IPS-18c (cell line): ENCODE measurements around the gene IL37.
"Not testable (repeated sequence)": the region's sequence is repeated elsewhere in the genome, so short reads cannot be mapped to it uniquely, and the experiment has no call there.

Source experiments
- H3K4me3 ChIP-seq: 2 replicates; pipeline ENCODE4 v1.7.0; 2013; ENCODE audit warnings: low read depth, mild to moderate bottlenecking, low read length, moderate library complexity; ENCODE audit not compliant: insufficient read depth
- H3K9me3 ChIP-seq: one replicate; pipeline ENCODE4 v1.6.1; 2013; ENCODE audit warnings: mild to moderate bottlenecking, low read length, moderate library complexity; ENCODE audit not compliant: control insufficient read depth, insufficient read depth

The IL37 gene

DNA sequence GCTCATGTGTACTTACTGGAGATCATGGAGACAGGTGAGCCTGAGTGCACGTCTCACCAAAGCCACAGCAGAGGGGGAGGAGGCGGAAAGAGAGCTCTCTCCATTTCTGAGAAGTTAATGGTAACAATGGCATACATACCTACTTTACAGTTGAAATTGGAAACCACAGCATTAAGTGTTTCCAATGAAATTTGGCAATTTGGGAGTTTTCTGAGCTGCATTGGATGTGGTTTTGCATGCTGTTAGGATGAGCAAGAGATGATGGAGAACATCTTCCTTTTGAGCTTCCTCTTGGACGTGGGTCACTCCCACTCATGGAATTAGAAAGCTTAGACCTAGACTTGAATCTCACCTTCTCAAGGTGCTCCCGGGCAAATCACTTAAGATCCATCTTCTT, 25.5 kb upstream of the IL37 start:
- H3K4me3 ChIP-seq: no peak overlapping the region
- no peaks in the 10 kb centered on the region for H3K9me3 ChIP-seq

DNA sequence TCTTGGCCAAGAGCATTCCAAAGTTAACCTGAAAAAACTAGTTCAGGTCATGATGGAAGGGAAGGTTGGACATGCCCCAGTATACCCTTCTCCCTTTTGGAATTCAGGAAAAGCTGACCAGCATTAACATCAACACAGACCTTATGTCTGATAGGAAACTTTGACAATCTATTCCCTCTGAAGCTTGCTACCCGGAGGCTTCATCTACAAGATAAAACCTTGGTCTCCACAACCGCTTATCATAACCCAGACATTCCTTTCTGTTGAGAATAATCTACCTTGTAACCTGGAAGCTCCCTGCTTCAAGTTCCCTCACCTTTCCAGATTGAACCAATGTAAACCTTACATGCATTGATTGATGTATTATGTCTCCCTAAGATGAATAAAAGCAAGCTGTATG, 24.7 kb upstream of the IL37 start:
- no peak overlapping the region for H3K4me3 ChIP-seq
- no peaks in the 10 kb centered on the region for H3K9me3 ChIP-seq

DNA sequence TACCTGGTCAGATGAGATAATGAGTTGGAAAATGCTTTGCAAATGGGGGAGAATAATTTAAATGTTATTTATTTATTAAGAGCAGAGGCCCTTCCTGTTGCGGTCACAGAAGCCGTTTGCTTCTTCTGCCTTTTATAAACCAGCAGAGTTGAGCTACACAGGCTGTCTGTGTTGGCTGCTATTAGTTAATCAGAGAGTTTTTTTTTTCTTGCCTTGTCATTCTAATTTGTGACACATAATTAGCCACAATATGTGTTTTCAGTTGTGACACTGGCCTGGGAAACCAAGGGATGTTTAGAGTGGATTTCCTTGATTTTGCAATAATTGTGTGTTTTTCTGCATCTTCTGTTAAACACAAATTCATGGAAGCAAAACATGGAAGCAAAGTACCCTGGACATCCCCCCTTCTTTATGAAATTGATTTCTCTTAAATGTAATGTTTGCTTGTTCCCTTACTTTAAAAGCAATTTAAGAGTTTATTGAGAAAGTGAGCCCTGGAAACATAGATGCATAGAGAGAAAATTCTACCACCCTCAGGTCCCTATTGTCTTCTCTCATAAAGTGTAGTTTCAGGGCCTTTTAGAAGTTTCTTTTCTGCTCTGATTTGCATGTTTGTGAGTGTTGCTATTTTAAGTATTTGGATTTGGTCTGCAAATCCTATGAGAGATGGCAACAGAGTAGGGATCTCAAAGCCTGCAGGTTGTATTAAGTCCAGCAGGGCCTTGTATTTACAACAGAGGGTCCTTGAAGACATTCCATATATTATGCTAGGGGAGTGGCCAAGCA, 22.8 kb upstream of the IL37 start:
- Histone ChIP-seq H3K4me3 (no peak overlapping the region), H3K9me3 (no peaks in the 10 kb centered on the region)

DNA sequence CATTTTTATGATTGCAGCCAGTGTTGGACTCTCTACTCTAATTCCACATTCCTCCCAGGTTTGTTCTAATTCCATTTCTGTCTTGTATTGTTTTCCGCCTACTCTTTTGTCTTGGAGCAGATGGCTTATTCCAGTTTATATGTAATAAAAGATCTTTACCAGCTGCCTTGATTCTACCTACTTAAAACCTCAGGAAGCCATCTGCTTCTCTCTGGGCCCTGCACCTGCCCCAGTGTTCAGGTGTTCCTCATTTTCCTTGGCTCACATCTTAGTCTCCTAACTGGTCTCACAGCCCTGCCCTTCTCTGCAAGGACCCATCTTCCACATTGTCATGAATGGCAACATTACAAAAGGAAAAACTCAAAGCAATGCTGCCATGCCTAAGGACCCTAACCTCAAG, 21.0 kb upstream of the IL37 start:
- no peak overlapping the region for H3K4me3 ChIP-seq
- H3K9me3 ChIP-seq: no peaks in the 10 kb centered on the region

DNA sequence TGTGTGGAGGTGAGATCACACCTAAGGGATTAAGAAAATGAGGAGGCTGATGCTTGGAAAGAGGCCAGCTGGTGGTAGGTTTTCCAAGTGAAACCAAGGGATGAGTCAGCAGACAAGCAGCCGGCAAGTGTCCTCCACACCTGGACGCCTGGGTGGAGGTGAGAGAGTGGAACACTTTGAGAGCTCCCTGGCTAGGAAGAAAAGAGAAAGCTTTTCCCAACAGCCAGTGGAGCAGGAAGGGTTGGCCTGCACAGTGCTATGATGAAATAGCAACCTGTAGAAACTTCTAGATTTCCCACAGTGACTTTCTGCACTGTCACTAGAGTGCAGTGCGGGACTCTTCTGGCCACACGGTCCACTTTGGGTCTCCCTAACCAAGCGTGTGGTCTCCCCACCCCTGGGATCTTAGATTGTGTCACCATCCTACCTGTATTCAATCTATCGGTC, 19.6 kb upstream of the IL37 start:
- Histone ChIP-seq H3K9me3 (no peaks in the 10 kb centered on the region), H3K4me3 (no peak overlapping the region)

DNA sequence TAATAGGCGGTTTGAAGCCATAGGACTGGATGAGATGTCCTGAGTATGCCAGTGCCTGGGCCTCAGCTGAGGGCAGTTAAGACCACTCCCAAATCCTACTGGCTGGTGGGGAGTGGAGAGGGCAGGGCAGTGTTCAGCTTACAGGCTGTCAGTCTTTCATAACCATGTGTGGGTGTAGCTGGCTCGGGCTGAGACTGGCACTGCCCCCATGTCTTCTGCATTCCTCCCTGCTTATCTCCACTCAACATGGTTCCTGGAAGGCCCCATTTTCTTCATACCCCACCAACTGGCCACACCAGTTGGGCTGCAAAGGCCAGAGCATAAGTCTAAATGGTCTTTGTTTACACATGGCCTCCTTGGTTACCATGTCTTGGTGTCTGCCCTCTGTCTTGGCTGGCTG, 17.2 kb upstream of the IL37 start:
- H3K4me3 ChIP-seq: no peak overlapping the region
- H3K9me3 ChIP-seq: no peaks in the 10 kb centered on the region

DNA sequence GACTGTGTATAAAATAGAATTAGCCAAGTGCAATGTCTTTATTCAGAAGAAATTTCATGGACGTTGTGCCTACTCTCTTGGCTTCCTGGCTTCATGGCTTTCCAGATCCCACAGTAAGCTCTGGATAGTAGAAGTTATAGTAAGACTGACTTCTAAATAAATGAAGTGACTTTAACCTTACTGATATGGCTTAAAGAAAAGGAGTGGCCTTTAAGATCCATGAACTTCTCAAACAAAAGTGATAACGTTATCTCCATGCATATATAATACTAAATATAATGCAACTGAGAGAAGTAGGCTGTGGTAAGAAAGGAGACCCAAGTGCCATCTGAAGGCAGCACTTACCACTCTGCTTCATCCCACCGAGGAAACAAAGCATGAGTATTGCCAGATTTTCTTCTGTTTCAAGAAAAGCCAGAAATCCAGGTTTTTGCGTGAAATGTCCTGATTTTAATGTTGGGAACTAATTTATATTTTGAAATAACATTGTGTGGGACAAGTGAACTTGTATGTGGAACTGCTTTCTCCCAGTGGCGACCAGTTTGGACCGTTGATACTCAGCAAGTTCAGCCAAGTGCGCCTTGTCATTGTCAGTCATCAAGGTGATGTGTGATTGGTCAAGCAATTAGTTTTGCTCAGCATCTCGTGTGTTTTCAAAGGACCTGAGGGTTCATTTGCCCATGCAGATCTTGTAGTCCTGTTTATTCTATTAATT, 13.9 kb upstream of the IL37 start:
- Histone ChIP-seq H3K9me3 (no peaks in the 10 kb centered on the region), H3K4me3 (no peak overlapping the region)

DNA sequence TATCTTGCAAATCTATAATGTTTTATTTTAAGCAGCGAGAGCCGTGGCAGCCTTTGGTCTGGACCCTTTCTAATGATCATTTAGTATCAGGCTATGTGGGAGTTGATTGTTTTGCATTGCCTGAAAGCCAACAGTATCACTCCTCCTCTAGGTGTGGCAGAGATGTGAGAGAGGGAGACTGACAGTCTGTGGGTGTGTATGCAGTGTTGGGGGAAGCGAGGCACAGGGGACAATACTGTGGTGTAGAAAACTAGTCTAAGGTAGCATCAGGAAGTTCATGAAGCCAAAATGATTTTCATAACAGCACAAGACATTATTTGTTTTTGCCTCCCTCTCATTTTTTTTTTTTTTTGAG, 13.4 kb upstream of the IL37 start:
- H3K4me3 ChIP-seq: no peak overlapping the region

DNA sequence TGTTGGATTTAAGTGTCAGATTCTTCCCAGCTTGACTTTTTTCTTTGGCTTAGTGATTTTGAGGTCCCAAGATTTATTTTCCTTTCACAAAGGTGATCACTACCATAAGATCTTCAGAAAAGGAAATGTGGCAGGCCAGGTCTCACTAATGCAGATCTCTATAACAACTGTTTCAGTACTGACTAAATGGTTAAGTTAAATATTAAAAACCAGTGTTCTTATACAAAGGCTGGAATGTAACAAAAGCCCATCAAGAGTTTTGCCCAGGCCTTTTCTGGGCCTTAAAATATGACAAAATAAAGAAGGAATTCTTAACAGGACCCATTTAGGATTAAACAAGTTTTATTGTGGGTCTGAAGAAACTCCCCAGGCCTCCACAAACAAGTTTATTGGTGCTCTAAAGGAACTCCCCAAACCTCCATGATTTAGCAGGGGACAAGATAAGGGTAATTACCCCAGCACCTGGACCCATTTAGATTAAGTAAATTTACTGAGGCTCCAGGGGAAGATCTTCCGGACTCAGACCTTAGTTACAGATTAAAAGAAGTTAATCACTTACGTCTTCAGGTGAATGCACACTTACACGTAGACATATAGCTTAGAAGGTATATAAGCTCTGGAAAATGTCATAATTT, 9.4 kb upstream of the IL37 start:
- not testable (repeated sequence) for H3K9me3 ChIP-seq, H3K4me3 ChIP-seq

More for the DNA sequence above, 13.4 kb upstream of the IL37 start:
- H3K9me3 ChIP-seq: no peaks in the 10 kb centered on the region

DNA sequence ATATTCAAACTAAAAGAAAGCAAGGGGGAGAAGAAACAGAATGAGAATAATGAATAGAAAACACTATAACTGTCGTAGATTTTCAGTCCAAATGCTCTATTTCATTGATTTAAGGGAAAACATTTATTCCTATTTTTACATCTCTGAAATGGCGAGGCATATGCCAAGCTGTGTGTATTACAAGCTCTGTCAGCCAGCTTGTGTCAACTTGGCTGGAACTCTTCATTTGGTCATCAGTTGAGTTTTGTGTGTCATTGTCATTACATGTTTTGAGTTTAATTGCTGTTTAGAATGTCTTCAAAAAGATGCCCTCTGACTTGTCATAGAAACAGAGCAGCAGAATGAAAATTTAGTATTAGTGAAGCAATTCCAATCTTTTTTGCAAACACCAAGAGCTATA, 8.1 kb upstream of the IL37 start:
- H3K9me3 ChIP-seq: no peaks in the 10 kb centered on the region
- H3K4me3 ChIP-seq: no peak overlapping the region

DNA sequence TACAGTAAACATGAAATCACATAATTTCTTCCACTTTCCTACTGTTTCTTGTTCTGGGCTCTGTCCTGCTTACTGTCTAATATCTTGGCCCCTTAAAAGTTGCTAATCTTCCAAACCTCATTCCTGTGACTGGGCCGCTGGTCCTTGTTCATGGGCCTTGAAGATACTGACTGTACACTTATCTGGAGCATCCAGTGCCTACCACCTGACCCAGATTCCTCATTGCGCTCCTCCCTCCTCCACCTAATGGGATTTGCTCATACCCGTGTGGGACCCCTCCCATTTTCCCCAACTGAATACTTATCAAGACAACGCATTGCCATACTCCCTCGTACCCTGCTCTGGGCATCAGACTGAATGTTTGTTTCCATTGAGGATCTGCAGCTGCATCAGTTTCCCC, 6.1 kb upstream of the IL37 start:
- H3K4me3 ChIP-seq: no peak overlapping the region
- peaks cover 6% of the 10 kb centered on the region for H3K9me3 ChIP-seq

DNA sequence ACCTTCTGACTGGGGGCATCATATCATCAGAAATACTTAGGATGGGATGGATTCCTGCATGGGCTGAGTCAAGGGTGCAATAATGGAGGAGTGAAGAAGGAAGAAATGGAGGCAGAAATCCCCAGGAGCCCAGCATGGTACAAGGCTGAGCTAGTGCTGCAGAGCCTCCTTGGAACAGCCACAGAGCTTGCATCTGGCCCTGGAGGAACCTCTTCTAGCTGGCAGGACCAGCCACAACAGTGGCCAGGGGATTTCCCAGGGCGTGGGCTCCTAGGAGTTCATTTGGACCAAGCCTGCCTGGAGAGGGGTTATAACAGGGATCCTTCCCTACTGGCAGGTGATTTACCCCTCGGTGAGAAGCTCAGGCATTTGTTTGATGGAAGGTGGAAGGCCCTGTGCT, 4.7 kb upstream of the IL37 start:
- H3K9me3 ChIP-seq: peaks cover 6% of the 10 kb centered on the region
- H3K4me3 ChIP-seq: no peak overlapping the region

DNA sequence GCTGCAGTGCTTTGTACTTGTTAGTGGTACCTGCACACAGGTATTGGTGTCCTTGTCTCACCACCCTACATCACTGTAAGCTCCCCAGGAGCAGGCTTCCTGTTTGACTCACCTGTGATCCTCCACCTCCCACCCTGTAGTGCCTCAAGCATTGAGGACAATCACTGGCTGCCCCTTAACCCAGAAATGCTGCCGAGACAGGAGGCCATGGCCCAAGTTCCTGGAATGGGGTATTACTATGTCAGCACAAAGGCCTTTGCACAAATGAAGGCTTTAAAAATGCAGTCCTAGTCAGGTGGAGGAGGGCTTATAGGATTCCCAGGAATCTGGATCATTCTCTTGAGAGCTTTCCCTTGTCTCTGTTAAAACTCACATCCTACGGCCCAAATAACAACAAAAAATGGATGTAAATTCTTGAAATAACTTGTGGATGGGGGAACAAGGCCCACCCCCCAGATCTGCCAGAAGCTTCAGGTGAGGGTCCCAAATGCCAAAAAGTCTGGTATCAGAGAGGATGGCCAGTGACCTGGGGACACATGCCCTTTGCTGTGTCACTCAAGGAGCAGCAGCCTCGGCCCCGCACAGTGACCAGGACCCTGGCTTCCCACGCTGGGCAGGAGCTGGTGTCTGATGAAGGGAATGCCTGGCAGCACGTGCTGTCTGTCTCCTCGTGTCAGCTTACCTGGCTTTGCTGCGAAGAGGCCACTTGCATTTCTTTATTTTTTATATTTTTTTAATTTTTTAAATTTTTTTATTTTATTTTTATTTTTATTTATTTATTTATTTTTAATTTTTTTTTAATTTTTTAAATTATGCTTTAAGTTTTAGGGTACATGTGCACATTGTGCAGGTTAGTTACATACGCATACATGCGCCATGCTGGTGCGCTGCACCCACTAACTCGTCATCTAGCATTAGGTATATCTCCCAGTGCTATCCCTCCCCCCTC, 3.7 kb upstream of the IL37 start:
- peaks cover 6% of the 10 kb centered on the region for H3K9me3 ChIP-seq

DNA sequence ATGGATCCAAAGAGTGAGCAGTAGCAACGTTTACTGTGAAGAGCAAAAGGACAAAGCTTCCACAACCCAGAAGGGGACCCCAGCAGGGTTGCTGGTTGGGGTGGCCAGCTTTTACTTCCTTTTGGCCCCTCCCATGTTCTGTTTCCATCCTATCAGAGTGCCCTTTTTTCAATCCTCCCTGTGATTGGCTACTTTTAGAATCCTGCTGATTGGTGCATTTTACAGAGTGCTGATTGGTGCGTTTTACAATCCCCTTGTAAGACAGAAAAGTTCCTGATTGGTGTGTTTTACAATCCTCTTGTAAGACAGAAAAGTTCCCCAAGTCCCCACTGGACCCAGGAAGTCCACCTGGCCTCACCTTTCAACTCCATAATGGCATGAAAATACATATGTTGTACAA, 2.4 kb upstream of the IL37 start:
- not testable (repeated sequence) for H3K9me3 ChIP-seq, H3K4me3 ChIP-seq

More for the DNA sequence above, 3.7 kb upstream of the IL37 start:
- no peak overlapping the region for H3K4me3 ChIP-seq

DNA sequence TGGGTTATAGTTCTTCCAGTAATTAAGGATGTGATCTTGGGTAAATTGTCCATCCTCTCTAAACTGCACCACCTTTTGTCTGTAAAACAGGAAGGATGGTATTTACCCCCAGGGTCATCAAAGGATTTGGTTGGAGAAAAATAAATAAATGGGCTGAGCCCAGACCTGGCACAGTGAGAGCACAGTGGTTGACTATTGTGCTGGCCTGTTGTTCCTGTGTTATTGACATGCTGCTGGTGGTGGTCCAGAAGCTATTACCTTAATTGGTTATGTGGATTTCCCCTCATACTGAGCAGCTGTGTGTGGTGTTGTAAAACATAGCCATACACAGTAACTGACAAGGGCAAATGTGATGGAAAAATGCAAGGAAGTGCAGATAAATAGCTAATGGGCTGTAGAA, 746 bp upstream of the IL37 start:
- Histone ChIP-seq H3K9me3 (peaks cover 6% of the 10 kb centered on the region), H3K4me3 (no peak overlapping the region)

DNA sequence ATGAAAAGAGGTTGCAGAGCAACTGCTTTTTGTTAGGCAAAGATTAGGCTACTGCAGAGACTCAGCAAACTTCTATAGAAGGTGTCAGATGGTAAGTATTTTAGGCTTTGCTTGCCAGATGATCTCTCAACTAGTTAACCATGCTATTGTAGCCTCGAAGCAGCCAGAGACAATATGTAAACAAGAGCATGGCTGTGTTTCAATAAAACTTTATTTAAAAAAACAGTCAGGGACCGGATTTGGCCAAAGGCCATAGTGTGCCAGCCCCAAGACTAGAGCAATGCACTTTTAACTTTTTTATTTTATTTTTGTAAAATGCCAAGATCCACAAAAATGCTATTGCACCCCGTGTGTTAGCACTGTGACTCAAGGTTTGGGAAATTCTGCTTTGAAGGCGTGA, 1.4 kb downstream of the IL37 start:
- no peak overlapping the region for H3K4me3 ChIP-seq

More for the DNA sequence above, 1.4 kb downstream of the IL37 start:
- H3K9me3 ChIP-seq: peaks cover 6% of the 10 kb centered on the region
